A673 (cell line): Measurements from ENCODE around the gene MON2. TPM values are rescaled to one million over a fixed set of nuclear protein-coding genes. Genes with fewer than 3 reads are reported as not detected.

Experiments used
- BruUV-seq: library from RNA; stranded (reverse); fragments of 400-500 nt; replicated peaks from 2 replicates; lab custom pipeline; 2021; lab: Mats Ljungman, UMichigan
- CTCF ChIA-PET: fragments of 300-600 bp; sonication (Branson Sonifier 250); formaldehyde crosslinking; loops from one replicate; lab custom pipeline; 2022; ENCODE audit warnings: antibody characterized with exemption; lab: Charles Lee
- POLR2A ChIA-PET: fragments of 300-600 bp; sonication (Branson Sonifier 250); formaldehyde crosslinking; loops from one replicate; lab custom pipeline; 2022; ENCODE audit warnings: antibody characterized with exemption; ENCODE audit not compliant: low non-redundant PET; lab: Charles Lee
- DNase-seq: peaks from one replicate; pipeline ENCODE4 v3.0.0-alpha.2; 2015; ENCODE audit warnings: low spot score
- H3K27ac ChIP-seq: fragments of 200-600 bp; sonication (generic); 2 replicates; pipeline ENCODE4 v1.5.1; 2016; ENCODE audit warnings: mixed run types, low read depth, mild to moderate bottlenecking, mixed read lengths, antibody characterized with exemption, low read length; ENCODE audit not compliant: poor library complexity, severe bottlenecking
- H3K27me3 ChIP-seq: fragments of 200-600 bp; sonication (generic); replicated peaks from 2 replicates; pipeline ENCODE4 v1.6.1; 2017; ENCODE audit warnings: mixed run types, low read depth, mild to moderate bottlenecking, mixed read lengths, antibody characterized with exemption, low read length; ENCODE audit not compliant: insufficient read depth, poor library complexity
- H3K36me3 ChIP-seq: fragments of 200-600 bp; sonication (generic); 2 replicates; pipeline ENCODE4 v1.6.1; 2016; ENCODE audit warnings: mixed run types, mild to moderate bottlenecking, mixed read lengths, antibody characterized with exemption, low read length; ENCODE audit not compliant: insufficient read depth, poor library complexity, severe bottlenecking
- H3K4me1 ChIP-seq: fragments of 200-600 bp; sonication (generic); 2 replicates; pipeline ENCODE4 v1.6.1; 2017; ENCODE audit warnings: mixed run types, mild to moderate bottlenecking, mixed read lengths, antibody characterized with exemption, low read length; ENCODE audit not compliant: insufficient read depth, poor library complexity, severe bottlenecking
- H3K4me3 ChIP-seq: fragments of 200-600 bp; sonication (generic); 2 replicates; pipeline ENCODE4 v1.5.1; 2016; ENCODE audit warnings: low read depth, mixed run types, mild to moderate bottlenecking, mixed read lengths, low read length; ENCODE audit not compliant: poor library complexity, severe bottlenecking
- H3K9me3 ChIP-seq: fragments of 200-600 bp; sonication (generic); 2 replicates; pipeline ENCODE4 v1.6.1; 2016; ENCODE audit warnings: mixed run types, low read depth, mild to moderate bottlenecking, mixed read lengths, antibody characterized with exemption, low read length; ENCODE audit not compliant: poor library complexity, severe bottlenecking
- EZH2 ChIP-seq: fragments of 200-600 bp; sonication (generic); IDR thresholded peaks from 2 replicates; pipeline ENCODE4 v1.6.1; 2017; ENCODE audit warnings: borderline replicate concordance, low read depth, mild to moderate bottlenecking, mixed read lengths, antibody characterized with exemption, low read length; ENCODE audit not compliant: poor library complexity, severe bottlenecking
- intact Hi-C: fragments of 100-400 bp; cut with micrococcal nuclease; formaldehyde crosslinking; loops from one replicate; pipeline ENCODE4 v1.10.0; 2022; ENCODE audit not compliant: unreplicated experiment
- total RNA-seq: library from RNA; stranded (reverse); gene quantifications from 2 replicates; pipeline ENCODE4 v1.2.3, GENCODE V29; 2021
- TF ChIP-seq, protein P1 (sequence below): fragments of 300-800, 200-600 bp; sonication (generic); conservative IDR thresholded peaks from 2 replicates; pipeline ENCODE4 v1.5.1; 2017; ENCODE audit warnings: low read depth, mild to moderate bottlenecking, antibody characterized with exemption, low read length, moderate library complexity, mixed read lengths

MON2 gene
- total RNA-seq, 1 experiment from 2014 or later = 36.0 TPM

DNA sequence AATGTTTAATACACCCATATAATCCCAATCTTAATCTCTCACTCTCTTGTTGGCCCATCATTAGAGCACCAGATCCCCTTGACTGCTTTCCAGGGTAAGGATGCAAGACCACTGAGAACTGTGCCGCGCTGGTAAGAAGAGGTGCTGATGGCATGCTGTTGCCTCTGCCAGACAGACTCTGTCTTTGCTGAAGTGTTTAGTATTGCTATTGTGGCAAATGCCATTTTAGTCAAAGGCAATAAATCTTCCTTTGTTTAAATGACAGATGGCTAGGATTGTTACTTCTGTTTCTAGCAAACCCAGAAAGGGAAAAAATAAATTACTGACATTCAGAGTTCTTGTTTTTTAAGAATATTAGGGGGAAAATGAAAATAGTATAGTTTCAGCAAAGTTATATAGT lies 152.3 kb downstream of the MON2 start:
- no peaks in the 10 kb centered on the region for H3K36me3 ChIP-seq
- intact Hi-C loops = no loop called here
- BruUV-seq = no TSS peak
- ChIA-PET CTCF (interaction anchor here (0.6 kb wide), 1 partner anchor 665 kb away, joined by 4 read pairs; no protein-coding TSS in a partner anchor), POLR2A (interaction anchor here (0.6 kb wide), 1 partner anchor 79 kb away, joined by 3 read pairs; no protein-coding TSS in a partner anchor)
- H3K27ac ChIP-seq = no peak overlapping the region
- no peak for TF ChIP-seq EZH2
- H3K4me1 ChIP-seq = peaks cover 12% of the 10 kb centered on the region
- peak; percentile 19 for DNase-seq
- no peaks in the 10 kb centered on the region for H3K27me3 ChIP-seq
- H3K9me3 ChIP-seq = no peaks in the 10 kb centered on the region
- H3K4me3 ChIP-seq = no peak overlapping the region

DNA sequence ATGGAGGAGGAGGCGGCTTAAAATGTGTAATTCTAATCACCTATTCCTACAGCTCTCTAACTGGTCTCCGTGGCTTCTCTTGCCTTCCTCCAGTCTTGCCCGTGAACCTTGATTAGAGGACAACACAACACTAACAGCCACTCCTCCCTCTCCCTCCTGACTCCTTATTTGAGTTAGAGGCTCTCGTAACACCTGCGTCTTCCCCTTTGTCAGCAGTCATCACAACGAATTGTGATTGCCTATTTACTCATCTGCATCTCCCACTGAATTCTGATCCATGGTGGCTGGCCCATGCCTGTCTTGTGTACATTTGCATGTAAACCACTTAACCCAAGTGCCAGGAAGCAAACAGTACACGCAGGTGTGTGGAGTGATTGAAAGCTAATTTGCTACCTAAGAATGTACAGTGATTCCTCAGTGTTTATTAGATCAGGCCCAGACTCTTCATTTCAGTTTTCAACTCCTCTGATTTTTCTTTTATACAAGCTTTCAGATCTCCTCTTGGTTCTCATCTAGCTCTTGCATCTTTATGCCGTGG lies 154.5 kb downstream of the MON2 start:
- TF ChIP-seq, protein P1, sequence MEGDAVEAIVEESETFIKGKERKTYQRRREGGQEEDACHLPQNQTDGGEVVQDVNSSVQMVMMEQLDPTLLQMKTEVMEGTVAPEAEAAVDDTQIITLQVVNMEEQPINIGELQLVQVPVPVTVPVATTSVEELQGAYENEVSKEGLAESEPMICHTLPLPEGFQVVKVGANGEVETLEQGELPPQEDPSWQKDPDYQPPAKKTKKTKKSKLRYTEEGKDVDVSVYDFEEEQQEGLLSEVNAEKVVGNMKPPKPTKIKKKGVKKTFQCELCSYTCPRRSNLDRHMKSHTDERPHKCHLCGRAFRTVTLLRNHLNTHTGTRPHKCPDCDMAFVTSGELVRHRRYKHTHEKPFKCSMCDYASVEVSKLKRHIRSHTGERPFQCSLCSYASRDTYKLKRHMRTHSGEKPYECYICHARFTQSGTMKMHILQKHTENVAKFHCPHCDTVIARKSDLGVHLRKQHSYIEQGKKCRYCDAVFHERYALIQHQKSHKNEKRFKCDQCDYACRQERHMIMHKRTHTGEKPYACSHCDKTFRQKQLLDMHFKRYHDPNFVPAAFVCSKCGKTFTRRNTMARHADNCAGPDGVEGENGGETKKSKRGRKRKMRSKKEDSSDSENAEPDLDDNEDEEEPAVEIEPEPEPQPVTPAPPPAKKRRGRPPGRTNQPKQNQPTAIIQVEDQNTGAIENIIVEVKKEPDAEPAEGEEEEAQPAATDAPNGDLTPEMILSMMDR = no peak
- no peak for TF ChIP-seq EZH2
- ChIA-PET POLR2A (no interaction called here), CTCF (no interaction called here)
- H3K36me3 ChIP-seq = no peaks in the 10 kb centered on the region
- H3K9me3 ChIP-seq = no peaks in the 10 kb centered on the region
- BruUV-seq = no TSS peak
- DNase-seq = no peak
- intact Hi-C loops = no loop called here
- H3K4me3 ChIP-seq = no peak overlapping the region
- H3K4me1 ChIP-seq = peaks cover 12% of the 10 kb centered on the region
- no peaks in the 10 kb centered on the region for H3K27me3 ChIP-seq
- no peak overlapping the region for H3K27ac ChIP-seq

DNA sequence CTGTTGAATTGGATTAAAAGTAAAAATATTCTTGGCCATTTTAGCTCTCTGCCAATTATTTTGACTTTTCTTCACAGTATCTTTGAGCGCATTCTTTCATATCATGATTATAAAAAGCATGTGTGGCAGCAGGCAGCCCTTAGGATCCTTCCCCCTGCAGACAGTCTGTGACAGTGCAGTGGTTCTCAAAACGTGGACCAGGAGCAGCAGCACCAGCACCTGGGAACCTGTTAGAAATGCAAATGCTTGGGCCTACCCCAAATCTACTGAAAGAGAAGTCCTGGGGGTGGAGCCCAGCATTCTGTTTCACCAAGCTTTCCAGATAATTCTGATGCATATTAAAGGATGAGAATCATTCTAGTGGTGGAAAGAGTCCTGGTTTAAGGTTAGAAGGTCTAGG lies 155.6 kb downstream of the MON2 start:
- H3K9me3 ChIP-seq = no peaks in the 10 kb centered on the region
- H3K27ac ChIP-seq = no peak overlapping the region
- H3K27me3 ChIP-seq = no peaks in the 10 kb centered on the region
- ChIA-PET POLR2A (no interaction called here), CTCF (no interaction called here)
- intact Hi-C loops = no loop called here
- DNase-seq = no peak
- TF ChIP-seq, protein P1 = no peak
- no peak for TF ChIP-seq EZH2
- no peak overlapping the region for H3K4me3 ChIP-seq
- H3K4me1 ChIP-seq = peaks cover 12% of the 10 kb centered on the region
- BruUV-seq = no TSS peak
- no peaks in the 10 kb centered on the region for H3K36me3 ChIP-seq

DNA sequence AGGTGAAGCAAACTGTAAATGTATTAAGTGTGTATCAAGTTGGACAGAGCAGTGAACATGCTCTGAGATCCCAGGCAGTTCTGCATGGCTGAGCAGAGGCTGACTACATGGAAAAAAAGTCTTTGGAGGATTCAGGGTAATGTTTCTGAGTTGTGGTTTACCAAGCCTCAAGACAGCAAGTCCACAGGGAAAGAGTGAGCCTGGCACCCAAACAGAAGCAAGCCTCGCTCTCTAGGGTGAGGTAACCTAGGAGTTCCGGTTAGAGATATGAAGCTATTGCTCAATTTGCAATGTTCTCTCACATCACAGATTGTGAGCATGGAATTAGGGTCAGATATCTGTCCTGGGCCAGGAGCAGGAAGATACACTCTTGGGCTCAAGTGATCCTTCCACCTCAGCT lies 158.6 kb downstream of the MON2 start:
- H3K4me1 ChIP-seq = no peaks in the 10 kb centered on the region
- no peaks in the 10 kb centered on the region for H3K9me3 ChIP-seq
- no TSS peak for BruUV-seq
- H3K4me3 ChIP-seq = no peak overlapping the region
- CTCF ChIA-PET = no interaction called here
- H3K27me3 ChIP-seq = no peaks in the 10 kb centered on the region
- POLR2A ChIA-PET = no interaction called here
- intact Hi-C loops = no loop called here
- TF ChIP-seq EZH2 = no peak
- TF ChIP-seq, protein P1 = no peak
- no peak for DNase-seq
- no peaks in the 10 kb centered on the region for H3K36me3 ChIP-seq
- no peak overlapping the region for H3K27ac ChIP-seq
